Stomach (tissue), 4 donors: ENCODE measurements around the gene GGACT.

ENCODE experiments used
- CTCF ChIP-seq, 7 experiments: fragments of 450-650 bp in 4 of 7; fragments of 200-600 bp in 3 of 7; sonication (generic) in 3 of 7; IDR thresholded peaks; one replicate each; pipeline ENCODE4 v1.5.1; 2016 to 2019; ENCODE audit warnings: antibody characterized with exemption in 7 of 7, control low read depth in 2 of 7, mild to moderate bottlenecking in 1 of 7
- POLR2A ChIP-seq, 4 donors: fragments of 450-650 bp; IDR thresholded peaks; one replicate each; pipeline ENCODE4 v1.6.1; 2016; ENCODE audit warnings: antibody characterized with exemption in 4 of 4, control low read depth in 2 of 4, mild to moderate bottlenecking in 1 of 4, moderate library complexity in 1 of 4

DNA sequence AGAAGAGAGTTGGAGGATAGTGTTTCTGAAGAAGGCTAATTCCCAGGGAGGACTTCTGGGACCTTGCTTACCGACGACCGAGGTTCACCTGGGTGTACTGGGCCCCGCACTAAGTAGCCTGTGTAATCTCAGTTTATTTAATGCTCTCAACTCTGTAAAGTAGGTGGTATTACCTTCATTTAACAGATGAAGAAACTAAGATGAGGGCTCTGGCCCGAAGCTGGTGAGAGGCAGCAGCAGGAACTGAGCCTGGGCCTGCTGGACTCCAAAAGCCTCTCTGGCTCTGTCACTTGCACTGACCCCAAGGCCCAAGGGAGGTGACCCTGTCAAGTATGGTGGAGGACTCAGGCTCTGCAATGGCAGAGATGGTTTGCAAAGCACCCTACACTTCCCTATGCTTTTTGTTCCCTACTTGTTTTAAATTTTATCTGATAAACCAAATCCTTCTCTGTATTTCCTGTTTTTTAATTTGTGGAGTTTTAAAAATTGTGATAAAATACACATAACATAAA, 50.6 kb downstream of the GGACT start:
- TF ChIP-seq POLR2A (IDR thresholded peaks at IDR 0.05) (no peak), CTCF (IDR thresholded peaks at IDR 0.05) (no peak)
